ENCODE data around the gene TSPO.
A peak's percentile ranks its signal among the peaks of the same experiment; 100 is the strongest.
"Not testable (repeated sequence)": the region's sequence is repeated elsewhere in the genome, so short reads cannot be mapped to it uniquely, and the experiment has no call there.

The TSPO gene

DNA sequence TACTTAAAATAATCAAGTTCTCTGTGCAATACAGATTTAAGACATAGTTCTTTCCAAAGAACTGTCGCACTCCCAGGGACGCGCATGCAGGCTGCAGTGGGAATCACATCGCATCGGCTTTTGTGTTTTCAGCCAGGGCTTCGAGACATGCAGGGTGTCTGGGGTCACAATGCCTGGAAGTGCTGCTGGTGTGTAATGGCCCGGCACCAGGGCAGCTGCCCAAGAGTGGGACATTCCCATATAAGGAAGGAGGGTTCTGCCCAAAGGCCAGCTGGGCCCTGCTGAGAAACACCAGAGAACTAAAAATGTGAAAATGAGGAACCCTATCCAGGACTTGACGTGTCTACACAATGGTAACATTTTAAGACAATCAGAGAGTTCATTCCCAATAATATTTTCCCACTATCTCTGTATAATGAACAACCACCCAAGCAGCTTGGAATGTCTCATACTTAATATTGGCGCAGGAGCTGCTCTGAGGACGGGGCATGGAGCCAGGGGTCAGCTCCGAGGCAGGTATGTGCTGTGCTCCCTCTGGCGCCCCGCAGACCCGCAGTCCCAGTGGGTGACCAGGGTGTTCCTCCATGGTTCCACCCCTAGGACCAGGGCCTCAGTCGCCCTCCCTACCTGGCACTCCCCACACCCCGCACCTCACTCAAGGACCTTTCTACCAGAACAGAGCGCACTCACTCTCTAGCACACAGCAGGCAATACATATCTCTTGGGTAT, 19.4 kb upstream of the TSPO start:
- DNase-seq = no peak

DNA sequence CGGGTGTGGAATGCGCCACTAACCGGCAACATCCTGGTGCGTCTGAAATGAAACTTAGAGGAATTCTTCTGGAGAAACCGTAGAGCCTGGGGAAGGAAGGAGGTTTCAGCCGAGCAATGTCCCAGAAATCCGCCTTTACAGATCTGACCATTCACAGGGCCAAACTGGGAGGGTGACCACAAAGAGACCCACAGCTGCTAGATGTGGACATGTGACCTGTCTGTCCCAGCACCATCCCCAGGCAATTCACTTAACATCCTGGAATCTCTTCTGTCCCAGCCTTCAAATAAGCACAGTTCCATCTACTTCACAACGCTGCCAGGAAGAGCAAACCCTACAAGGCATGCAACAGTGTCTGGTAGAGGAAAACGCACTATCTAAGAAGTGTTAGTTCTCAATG, 18.0 kb upstream of the TSPO start:
- no peak for DNase-seq

DNA sequence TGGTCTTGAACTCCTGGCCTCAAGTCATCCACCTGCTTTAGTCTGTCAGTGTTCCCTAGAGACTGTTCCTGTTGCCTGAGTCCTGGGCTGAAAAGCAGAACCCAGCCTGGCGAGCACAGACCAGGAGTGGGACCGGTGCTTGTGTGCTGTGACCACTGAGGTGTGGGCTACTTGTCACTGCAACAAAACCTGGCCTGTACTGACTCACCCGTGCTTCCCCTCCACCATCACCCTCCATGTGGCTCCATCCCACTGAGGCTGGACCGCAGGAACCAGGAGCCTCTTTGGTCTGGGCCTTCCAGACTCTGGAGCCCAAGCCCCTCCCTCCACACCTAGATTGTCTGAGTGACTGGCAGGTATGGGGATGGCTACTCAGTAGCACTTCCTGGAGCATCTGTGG, 16.8 kb upstream of the TSPO start:
- no peak for DNase-seq

DNA sequence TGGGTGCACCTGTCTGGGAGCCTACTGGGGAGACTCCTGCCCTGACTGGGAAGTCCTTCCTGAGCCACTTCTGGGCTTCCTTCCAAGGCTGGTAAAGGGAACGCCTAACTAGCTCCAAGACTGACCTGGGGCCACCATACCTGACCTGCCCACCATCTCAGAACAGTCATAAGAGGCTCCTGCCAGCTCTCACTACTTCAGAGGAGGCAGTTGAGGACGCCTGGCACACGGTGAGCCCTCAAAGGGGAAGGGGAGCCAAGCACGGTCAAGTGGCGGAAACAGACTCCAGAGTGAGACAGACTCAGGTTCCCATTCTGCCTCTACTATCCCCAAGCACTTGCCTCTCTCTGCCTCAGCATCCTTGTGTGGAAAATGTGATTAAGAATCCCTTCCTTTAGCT, 15.8 kb upstream of the TSPO start:
- no peak for DNase-seq

DNA sequence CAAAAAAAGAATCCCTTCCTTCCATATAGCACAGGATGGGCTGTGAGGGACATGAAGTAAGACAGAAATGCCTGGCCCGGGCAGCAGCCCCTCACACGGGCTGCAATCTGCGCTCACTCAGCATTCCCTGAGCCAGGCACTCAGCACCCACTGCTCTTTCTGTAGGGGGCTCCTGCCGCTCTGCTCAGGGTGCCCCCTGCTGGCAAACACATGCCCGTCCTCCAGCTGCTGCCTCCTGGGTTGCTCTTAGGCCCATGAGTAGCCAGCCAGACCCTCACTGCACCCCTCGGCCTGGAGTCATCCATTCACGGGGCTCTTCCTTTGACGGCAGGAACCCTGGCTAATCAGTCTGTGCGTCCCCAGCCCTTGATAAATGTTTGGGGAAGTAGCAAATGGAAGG, 15.1 kb upstream of the TSPO start:
- peak; percentile 80 for DNase-seq

DNA sequence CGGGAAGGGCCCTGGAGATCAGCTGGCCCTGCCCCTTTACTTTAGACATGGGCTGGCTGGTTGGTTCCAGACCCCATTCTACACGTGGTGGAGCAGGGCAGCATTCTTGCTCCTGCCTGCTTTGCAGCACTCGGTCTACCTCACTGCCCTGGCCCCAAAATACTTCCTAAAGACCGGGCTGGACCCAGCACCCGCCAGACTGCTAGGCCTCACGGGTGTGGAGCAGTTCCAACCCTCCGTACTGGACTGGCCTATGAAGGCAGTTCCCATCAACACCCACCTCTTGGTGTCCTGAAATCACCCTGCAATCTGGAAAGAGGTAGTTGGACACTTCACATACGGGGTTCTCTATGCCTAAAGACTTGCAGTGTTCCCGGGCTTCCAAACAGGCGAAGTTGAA, 14.6 kb upstream of the TSPO start:
- no peak for DNase-seq

DNA sequence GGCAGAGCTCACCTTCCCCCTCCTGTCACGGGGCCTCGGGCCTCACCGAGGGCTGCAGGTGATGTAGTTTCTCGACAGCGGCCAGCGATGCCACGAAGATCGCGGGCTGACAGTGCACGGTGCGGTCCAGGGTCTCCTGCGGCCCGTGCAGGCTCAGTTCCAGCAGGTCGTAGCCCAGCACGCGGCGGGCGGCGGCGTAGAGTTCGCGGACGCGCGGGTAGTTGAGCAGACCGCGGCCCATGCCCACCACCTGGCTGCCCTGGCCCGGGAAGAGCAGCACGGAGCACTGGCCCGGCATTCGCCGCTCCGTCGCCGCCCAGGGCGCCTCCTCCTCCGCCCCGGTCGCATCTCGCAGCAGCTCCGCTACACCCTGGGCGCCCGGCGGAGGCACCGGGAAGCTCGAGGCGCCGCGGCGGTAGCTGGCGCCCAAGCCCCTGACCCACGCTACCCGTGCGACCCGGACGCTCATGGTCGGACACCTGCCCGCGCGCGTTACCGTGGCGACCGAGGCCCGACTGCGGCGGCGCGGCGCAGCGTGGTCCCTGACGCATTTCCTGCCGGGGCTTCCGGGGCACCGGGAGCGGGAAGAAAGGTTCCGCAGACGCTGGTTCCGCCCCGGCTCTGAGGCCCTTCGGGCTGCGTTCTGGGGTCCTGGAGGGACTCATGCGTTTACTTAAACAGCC, 8.3 kb upstream of the TSPO start, which contains the start of gene MCAT:
Gene MCAT, minus strand, starts transcription at position 519 of the 683 bp plus-strand sequence. Its CDS starts 50 bp downstream, at position 469.
- peak; percentile 93 for DNase-seq

DNA sequence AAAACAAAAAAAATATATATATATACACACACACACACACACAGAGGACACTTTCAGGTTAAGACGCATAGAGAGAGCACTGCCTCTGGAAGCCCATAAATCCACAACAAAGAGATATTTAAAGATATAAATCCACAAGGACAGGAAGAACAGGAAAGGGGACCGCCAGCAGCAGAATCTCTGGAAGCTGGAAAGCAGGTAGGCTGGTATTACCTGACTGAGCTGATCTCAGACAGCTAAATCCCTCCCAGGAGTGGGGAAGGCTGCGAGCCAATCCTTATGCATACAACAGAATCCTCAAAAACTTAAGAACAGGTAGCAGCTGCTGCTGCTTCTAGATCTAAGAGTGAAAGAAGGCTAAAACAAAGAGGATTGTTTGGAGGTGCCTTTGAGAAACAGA, 6.4 kb upstream of the TSPO start:
- no peak for DNase-seq

DNA sequence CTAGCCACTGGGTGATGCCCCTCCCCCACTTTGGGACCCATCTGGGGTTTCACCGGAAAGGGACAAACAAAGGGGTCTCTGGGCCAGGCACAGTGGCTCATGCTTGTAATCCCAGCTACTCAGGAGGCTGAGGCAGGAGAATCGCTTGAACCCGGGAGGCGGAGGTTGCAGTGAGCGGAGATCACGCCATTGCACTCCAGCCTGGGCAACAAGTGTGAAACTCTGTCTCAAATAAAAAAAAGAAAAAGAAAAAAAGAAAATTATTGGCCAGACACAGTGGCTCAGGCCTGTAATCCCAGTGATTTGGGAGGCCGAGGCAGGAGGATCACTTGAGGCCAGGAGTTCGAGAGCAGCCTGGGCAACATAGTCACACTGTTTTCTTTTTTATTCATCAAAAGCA, 6.0 kb upstream of the TSPO start:
- not testable (repeated sequence) for DNase-seq

DNA sequence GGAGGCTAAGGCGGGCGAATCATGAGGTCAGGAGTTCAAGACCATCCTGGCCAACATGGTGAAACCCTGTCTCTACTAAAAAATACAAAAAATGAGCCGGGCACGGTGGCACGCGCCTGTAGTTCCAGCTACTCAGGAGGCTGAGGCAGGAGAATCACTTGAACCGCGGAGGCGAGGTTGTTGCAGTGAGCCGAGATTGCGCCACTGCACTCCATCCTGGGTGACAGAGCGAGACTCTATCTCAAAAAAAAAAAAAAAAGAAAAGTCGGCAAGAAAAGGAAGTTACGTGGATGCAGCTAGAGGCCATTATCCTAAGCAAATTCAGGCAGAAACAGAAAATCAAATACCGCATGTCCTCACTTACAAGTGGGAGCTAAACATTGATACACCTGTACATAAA, 5.0 kb upstream of the TSPO start:
- DNase-seq = not testable (repeated sequence)

DNA sequence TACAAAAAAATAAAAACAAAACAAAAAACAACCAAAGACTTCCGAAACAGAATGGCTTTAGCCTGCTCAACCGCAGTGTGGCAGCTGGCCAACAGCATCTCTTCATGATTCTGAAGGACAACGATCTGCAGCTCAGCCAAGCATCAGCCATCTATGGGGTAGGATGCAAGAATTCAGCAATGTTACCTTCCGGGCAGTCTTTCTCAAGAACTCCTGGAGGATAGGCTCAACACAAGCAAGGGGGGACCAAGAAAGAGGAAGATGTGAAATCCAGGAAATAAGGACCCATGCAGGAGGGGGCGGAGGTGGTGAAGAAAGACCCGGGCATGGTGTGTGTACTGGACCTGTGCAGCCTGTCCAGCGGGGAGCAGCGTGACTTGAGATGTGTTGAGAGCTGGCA, 3.5 kb upstream of the TSPO start:
- DNase-seq = peak; percentile 86

DNA sequence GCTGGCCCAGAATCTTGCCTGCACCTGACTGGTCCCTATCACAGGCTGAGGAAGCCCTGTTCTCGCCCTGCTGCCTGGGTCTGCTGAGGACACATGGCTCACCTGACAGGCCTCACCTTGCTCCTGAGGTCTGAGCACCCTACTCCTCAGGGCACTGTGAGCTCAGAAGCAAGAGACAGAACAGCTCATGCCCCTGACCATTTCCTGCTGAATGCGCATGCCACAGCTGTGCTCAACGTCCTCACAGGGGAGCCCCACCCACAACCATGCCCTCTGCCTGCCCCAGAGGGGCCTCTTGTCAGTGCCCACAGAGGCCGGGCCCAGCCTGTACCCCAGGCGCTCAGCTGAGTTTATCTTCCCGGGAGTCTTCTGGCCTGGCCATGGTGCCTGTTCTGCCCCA, 2.8 kb upstream of the TSPO start:
- peak; percentile 85 for DNase-seq

DNA sequence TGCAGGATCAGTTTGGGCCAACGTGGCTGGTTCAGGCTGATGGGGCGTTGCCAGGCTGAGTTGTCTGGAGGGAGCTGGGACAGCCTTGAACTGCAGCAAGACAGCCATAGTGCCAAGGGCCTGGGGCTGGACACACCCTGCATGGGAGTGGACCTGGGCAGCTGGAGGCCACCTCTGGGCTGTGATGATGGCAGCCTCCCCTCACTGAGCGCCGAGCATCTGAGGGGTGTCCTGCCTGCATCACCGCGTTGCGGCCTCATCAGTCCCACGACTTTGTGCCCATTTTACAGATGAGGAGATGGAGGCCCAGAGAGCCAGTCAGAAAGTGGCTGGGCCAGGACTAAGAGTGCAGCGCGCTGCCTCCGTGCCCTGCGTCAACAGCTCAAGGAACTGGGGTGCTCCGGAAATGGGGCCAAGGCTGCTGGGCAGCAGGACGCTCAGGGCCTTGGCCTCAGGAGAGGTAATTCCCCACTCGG, 590 bp upstream of the TSPO start:
- DNase-seq = no peak

DNA sequence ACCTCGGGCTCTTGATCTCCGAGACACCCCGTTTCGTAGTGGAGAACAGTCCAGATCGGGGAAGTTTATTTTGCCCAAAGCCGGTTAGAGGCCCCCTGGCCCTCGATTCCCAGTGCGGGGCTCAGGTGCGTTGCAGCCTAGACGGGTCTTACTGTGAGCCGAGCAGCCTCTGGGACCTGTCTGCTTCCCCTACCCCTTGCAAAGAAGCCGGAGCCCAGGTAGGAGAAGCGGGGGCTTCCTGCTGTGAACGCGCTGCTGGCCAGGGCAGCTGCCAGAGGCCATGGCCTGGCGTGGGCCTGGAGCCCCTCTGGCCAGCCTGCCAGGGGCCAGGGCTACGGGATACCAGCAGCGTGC, 621 bp downstream of the TSPO start:
- no peak for DNase-seq

DNA sequence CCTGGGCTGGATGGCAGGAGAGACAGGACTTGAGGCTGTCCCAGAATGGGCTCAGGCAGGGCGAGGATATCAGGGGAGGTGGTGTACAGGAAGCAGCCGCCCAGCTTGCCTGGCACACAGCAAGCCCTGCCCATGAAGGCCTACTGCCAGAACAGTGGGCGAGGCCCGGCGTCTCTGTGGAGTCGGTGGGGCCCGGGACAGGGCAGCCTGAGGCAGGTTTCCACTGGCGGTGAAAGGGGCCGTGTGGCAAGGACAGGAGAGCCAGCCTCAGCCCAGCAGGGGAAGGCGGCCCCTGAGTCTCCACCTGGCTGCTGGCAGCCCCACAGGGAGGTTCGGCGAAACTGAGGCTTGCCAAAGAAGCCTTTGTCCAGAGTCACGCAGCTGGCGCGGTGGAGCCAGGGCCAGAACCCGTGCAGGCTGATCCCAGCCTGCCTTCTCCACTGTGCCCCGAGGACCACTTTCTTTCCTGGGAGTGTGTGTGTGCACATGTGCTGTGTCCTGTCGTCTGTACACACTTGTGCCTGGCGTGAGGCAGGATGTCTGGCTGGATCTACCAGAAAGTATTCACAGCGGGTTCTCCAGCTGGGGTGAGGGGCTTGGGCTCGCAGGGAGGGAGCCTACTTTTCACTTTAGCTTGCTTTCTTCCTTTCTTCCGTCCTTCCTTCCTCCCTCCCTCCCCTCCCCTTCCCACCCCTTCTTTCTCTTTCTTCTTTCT, 1.2 kb downstream of the TSPO start:
- DNase-seq = peak; percentile 94

DNA sequence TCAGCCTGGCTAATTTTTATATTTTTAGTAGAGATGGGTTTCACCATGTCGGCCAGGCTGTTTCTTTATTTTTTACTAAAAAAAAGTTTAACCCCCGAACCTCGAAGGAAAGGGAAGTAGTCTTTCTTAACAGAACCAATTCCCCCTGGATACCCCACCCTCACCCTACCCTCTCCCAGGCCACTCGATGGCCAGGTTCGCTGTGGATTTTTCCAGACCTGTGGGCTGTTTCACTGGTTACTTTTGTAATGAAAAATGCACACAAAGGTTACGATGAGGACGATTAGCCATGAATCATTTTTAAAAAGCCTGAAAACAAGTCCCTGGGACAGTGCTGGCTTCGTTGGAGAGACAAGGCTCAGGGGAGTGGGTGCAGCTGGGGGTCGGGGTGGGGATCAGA, 2.5 kb downstream of the TSPO start:
- DNase-seq = no peak

DNA sequence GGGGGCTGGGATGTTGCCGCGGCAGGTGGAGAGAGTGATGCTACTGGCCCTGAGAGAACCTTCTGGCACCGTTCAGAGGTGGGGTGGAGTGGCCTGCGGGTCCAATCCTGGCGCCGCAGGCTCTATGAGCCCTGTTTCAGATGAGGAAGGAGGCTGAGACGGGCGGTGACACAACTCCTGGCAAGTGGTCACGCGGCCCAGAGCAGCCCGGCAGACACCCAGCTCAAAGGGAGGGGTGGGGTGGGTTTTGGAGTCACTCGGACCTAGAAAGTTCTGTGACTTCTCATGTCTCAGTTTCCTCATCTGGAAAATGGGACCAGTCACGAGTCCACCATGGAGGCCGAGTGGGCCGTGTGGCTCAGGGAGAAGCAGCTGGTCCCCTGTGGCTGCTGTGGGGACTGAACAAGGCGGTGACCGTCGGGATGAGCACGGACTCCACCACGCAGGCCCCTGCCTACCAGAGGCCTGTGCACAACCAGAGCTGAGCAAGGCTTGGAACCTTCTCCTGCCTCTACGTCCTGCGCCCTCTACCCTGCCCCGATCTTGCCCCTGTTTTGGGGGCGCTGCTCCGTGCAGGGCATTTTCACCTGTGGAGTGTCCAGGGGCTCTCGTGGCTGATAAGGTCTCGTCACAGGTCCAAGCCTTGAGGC, 3.7 kb downstream of the TSPO start:
- no peak for DNase-seq

DNA sequence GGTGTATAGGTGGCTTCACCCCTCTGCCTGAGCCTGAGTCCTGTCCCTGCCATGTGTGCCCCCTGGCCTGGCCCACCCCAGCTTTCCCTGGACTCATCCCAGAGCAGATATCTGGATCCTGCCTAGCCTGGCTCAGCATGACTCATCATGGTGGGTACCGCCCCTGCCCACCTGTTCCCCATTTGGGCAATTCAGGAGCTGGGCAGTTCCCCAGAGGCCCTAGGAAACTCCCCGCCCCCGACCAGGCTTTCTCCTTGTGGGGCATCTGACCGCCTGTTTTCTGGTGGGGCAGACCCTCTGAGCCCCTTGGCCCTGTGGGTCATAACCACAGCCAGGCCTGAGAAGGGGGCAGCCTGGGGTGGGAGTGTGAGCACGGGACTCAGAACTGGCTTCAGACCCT, 4.4 kb downstream of the TSPO start:
- no peak for DNase-seq

DNA sequence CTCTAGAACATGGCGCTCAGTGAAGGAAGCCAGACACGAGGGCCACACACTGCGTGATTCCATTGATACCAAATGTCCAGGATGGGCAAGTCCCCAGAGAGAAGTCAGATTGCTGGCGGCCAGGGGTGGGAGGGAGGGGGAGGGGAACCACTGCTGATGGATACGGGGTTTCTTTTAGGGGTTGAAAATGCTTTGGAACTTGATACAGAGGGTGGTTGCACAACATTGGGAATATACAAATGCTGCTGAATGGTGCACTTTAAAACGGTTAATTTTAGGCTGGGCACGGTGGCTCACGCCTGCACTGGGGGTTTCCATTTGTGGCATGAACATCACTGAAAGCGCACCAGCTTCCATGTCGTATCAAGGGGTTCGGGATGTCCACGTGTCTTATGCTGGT, 5.1 kb downstream of the TSPO start:
- DNase-seq = no peak

DNA sequence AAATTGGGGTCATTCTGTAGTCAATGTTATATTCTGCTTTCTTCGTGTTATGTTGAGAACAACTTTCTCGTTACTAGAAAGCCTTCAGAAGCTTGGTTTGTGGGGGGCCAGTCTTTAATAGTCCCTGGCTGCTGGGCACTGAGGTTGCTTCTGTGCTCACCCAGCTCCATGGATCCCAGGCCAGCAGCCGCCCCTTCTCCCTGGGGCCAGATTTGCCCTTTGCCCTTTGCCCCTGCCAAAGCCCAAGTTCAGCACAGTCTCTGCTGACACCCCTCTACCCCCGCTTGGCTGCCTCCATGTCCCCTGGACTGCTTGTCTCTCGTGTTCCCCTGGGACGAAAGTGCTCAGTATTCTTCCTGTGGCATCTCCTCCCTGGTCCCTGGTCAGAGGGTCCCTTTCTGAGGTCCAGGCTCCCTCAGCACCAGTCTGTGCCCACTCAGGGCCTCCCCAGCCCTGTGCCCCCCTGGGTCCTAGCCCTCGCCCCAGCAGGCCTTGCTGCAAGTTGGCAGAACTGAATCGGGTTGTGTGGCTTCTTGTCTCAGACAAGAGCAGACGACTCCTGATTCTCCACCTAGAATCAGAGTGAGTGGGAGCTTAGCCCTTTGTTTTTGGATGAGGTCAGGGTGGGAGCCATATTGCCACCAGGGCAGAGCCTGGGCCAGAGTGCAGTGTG, 6.7 kb downstream of the TSPO start:
- DNase-seq = no peak

DNA sequence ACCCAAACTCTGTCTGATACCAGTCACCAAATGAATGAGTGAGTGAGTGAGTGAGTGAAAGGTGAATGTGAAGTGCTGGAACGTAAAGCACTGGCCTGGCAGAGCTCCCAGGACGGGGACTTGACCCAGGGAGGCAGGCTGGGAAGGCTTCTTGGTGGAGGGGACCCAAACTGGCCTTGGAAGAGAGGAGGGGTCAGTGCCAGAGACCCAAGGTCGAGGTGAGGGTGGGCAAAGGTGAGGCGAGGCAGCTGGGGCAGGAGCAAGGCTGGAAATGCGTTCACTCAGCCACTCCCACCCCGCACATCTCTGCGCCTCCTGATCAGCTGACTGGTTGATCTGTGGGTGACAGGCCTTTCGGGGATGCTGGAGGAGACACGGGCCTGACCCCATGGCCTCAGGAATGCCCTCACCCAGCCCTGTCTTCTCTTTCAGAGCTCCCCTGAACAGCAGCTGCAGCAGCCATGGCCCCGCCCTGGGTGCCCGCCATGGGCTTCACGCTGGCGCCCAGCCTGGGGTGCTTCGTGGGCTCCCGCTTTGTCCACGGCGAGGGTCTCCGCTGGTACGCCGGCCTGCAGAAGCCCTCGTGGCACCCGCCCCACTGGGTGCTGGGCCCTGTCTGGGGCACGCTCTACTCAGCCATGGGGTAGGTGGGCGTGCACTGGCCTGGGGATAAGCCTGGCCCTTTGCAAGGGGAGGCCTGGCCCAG, 7.6 kb downstream of the TSPO start:
- DNase-seq = no peak

DNA sequence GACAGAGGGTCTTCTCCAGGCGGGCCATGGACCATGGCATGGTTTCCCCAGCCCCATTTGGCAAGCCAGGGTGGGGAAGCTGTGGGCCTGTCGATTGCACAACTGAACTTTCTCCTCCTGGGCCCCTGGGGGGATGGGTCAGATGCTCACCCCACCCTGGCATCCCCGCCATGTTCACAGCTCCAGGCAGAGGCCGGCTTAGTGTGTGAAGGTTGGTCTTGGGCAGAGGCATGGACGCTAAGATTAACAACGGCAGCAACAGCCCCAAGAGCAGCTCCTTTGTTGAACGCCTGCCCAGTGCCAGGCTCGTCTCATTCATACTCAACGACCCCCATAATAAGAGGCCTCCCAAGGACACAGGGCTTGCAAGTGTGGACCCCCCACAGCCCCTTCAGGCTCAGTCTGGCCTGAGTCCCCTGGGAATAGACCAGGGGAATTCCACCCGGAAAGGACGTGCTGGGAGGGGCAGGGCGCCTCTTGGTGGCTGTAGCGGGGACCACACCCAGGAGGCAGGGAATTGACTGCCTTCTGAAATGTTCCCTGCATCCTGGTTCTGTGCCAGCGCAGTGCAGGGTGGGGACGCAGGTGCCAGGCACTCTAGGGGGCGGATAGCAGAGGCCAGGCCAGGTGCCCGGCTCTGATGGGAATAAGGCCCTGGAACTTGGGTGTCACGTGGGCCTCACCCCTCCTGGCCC, 8.3 kb downstream of the TSPO start:
- DNase-seq = no peak
